SU-DHL-6 (cell line): ENCODE measurements around the gene TNRC6B.

Experiments
- CTCF ChIP-seq: fragments of 200-600 bp; sonication (generic); IDR thresholded peaks from one replicate; pipeline ENCODE4 v1.5.1; 2017; ENCODE audit warnings: antibody characterized with exemption, mild to moderate bottlenecking, low read length, moderate library complexity; ENCODE audit not compliant: insufficient read depth, poor library complexity, severe bottlenecking
- EZH2phosphoT487 ChIP-seq: fragments of 200-600 bp; sonication (generic), shearing (Covaris generic); conservative IDR thresholded peaks from 2 replicates; pipeline ENCODE4 v1.6.1; 2018; ENCODE audit warnings: mild to moderate bottlenecking, antibody characterized with exemption, low read length, moderate library complexity, mixed read lengths

GRCh38 chr22:40196628-40197360, 19.1 kb downstream of the TNRC6B start:
- no peak for TF ChIP-seq CTCF
- TF ChIP-seq EZH2phosphoT487, result no peak
